ENCODE measurements around the gene DDX19B. TPM values are rescaled to one million over a fixed set of nuclear protein-coding genes. Genes with fewer than 3 reads are reported as not detected.

DDX19B gene
- total and polyA plus RNA-seq, 9 of the 15 experiments (the other 6 are each of a cell fraction or from before 2014, with no cell fraction given), result 7.0 to 32.9 (median 19.3) TPM

DNA sequence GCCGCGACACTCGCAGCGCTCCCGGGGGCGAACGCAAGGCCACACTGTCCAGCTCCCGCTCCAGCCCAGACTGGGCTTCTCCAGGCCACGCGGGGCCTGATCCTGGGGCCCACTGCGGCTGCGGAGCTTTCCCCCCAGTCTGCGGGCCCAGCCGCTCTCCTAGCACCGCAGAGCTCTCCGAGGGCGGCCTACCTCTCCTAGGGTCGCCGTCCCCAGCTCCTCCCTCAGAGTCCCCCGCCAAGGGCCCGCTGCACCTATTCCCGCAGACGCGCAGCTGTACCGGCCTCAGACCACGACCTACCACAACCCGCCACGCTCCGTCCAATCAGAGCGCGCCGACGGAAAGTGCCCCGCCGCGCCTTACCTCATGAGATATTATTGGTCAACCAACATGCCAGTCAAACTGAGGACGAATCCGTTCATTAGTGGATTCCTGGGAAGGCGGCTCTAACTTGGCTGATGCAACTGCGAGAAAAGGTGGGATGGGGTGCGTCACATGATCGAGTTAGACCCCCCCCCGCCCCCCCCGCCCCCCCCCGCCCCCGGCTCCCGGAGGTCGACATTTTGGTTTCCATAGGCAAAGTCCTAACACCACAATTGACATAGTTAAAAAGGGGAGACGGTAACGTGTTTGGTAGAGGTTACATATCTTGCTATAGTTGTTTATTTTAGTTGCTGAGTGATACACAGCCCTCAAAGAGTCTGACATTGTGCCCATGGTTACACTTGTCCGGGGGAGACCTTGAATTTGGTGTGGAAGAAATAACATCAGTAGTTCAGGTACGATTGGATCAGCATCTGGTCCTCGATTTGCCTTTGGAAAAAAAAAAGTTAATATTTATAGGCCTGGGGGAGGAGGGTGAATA lies 9.5 kb upstream of the DDX19B start, which contains the start of gene AARS1 (continued):
- TF ChIP-seq MAZ (CRISPR knock-in tag; conservative IDR thresholded peaks at IDR 0.05 in 1 of 2, IDR thresholded peaks at IDR 0.05 in 1 of 2) (peak; percentile 76 to 93), MXI1 (IDR thresholded peaks at IDR 0.05; ENCODE audit: low read depth, low read length) (no peak; the same call in 1 of the 2 replicates), POLR3A (IDR thresholded peaks at IDR 0.05; ENCODE audit: borderline replicate concordance, extremely low read depth, insufficient read depth, insufficient read length) (no peak), TOE1 (IDR thresholded peaks at IDR 0.05; ENCODE audit: borderline replicate concordance) (peak; percentile 93), TOE1 (CRISPR knock-in tag; IDR thresholded peaks at IDR 0.05; ENCODE audit: borderline replicate concordance, low read depth) (no peak), NONO (IDR thresholded peaks at IDR 0.05; ENCODE audit: low read depth in 2 of 2, low read length in 1 of 2) (peak in 1 of 2 experiments; percentile 46; a peak in 2 of 4 replicates), LARP7 (IDR thresholded peaks at IDR 0.05) (no peak), PTRF (tag; IDR thresholded peaks at IDR 0.05) (no peak)
- TF ChIP-seq, protein P1, sequence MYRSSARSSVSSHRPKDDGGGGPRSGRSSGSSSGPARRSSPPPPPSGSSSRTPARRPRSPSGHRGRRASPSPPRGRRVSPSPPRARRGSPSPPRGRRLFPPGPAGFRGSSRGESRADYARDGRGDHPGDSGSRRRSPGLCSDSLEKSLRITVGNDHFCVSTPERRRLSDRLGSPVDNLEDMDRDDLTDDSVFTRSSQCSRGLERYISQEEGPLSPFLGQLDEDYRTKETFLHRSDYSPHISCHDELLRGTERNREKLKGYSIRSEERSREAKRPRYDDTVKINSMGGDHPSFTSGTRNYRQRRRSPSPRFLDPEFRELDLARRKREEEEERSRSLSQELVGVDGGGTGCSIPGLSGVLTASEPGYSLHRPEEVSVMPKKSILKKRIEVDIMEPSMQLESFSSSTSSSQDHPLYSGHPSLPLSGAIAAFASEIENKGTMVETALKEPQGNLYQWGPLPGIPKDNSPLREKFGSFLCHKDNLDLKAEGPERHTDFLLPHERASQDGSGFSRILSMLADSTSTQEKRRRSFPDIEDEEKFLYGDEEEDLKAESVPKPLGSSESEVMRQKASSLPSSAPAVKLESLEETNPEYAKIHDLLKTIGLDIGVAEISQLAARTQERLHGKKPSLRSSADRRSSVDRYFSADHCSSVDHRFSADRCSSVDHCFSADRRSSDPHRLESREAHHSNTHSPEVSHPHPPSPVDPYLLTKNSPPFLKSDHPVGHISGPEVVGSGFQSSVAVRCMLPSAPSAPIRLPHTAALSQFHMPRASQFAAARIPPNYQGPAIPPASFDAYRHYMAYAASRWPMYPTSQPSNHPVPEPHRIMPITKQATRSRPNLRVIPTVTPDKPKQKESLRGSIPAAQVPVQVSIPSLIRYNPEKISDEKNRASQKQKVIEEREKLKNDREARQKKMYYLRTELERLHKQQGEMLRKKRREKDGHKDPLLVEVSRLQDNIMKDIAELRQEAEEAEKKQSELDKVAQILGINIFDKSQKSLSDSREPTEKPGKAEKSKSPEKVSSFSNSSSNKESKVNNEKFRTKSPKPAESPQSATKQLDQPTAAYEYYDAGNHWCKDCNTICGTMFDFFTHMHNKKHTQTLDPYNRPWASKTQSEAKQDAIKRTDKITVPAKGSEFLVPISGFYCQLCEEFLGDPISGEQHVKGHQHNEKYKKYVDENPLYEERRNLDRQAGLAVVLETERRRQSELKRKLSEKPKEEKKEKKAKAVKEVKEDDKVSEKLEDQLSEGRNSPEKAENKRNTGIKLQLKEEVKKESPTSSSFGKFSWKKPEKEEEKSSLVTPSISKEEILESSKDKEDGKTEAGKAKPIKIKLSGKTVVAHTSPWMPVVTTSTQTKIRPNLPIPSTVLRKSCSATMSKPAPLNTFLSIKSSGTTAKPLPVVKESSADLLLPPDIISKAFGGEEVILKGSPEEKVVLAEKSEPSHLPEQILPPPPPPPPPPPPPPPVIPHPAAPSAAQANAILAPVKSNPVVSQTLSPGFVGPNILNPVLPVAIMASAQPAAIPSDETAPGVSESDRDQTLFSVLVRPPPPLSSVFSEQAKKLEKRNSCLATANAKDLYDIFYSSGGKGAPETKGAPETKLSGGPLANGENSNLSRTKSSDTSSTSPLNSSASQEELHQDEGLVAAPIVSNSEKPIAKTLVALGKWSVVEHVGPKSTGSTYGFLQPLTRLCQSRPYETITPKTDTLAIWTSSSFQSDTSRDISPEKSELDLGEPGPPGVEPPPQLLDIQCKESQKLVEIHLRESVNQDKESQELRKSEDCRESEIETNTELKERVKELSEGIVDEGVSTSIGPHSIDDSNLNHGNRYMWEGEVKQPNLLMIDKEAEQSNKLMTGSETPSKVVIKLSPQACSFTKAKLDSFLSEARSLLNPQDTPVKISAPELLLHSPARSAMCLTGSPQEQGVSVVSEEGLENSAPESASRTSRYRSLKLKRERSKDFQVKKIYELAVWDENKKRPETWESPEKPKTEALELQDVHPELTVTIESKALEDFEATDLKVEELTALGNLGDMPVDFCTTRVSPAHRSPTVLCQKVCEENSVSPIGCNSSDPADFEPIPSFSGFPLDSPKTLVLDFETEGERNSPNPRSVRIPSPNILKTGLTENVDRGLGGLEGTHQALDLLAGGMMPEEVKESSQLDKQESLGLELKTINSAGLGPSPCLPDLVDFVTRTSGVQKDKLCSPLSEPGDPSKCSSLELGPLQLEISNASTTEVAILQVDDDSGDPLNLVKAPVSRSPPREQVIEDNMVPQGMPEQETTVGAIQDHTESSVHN (IDR thresholded peaks at IDR 0.05; ENCODE audit: borderline replicate concordance in 1 of 2, low read depth in 1 of 2), result no peak
- TF ChIP-seq, protein P2, sequence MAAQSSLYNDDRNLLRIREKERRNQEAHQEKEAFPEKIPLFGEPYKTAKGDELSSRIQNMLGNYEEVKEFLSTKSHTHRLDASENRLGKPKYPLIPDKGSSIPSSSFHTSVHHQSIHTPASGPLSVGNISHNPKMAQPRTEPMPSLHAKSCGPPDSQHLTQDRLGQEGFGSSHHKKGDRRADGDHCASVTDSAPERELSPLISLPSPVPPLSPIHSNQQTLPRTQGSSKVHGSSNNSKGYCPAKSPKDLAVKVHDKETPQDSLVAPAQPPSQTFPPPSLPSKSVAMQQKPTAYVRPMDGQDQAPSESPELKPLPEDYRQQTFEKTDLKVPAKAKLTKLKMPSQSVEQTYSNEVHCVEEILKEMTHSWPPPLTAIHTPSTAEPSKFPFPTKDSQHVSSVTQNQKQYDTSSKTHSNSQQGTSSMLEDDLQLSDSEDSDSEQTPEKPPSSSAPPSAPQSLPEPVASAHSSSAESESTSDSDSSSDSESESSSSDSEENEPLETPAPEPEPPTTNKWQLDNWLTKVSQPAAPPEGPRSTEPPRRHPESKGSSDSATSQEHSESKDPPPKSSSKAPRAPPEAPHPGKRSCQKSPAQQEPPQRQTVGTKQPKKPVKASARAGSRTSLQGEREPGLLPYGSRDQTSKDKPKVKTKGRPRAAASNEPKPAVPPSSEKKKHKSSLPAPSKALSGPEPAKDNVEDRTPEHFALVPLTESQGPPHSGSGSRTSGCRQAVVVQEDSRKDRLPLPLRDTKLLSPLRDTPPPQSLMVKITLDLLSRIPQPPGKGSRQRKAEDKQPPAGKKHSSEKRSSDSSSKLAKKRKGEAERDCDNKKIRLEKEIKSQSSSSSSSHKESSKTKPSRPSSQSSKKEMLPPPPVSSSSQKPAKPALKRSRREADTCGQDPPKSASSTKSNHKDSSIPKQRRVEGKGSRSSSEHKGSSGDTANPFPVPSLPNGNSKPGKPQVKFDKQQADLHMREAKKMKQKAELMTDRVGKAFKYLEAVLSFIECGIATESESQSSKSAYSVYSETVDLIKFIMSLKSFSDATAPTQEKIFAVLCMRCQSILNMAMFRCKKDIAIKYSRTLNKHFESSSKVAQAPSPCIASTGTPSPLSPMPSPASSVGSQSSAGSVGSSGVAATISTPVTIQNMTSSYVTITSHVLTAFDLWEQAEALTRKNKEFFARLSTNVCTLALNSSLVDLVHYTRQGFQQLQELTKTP (IDR thresholded peaks at IDR 0.05; ENCODE audit: low read depth in 1 of 2, partially characterized antibody in 2 of 2), result peak; percentile 69 to 72
- TF ChIP-seq, protein P3, sequence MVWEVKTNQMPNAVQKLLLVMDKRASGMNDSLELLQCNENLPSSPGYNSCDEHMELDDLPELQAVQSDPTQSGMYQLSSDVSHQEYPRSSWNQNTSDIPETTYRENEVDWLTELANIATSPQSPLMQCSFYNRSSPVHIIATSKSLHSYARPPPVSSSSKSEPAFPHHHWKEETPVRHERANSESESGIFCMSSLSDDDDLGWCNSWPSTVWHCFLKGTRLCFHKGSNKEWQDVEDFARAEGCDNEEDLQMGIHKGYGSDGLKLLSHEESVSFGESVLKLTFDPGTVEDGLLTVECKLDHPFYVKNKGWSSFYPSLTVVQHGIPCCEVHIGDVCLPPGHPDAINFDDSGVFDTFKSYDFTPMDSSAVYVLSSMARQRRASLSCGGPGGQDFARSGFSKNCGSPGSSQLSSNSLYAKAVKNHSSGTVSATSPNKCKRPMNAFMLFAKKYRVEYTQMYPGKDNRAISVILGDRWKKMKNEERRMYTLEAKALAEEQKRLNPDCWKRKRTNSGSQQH (CRISPR knock-in tag; IDR thresholded peaks at IDR 0.05), result peak; percentile 89

All from K562 (cell line).